GM12878 (cell line): Measurements from ENCODE around the gene CHAD. TPM values are rescaled to one million over a fixed set of nuclear protein-coding genes. Genes with fewer than 3 reads are reported as not detected.

Experiments
- ATAC-seq: fragments of 200-7000 bp; cut with Tn5 transposase; 3 replicates; pipeline ENCODE4 v1.9.1; 2020; ENCODE audit warnings: mild to moderate bottlenecking, moderate library complexity
- BruUV-seq: library from RNA; stranded (reverse); fragments of 400-500 nt; replicated peaks from 2 replicates; lab custom pipeline; 2021; lab: Mats Ljungman, UMichigan
- CTCF ChIA-PET: fragments of 300-600 bp; sonication (Branson Sonifier 250); formaldehyde crosslinking; extraction: SDS; loops from one replicate; lab custom pipeline; 2021; ENCODE audit warnings: inconsistent platforms; lab: Yijun Ruan, JAX
- POLR2A ChIA-PET: fragments of 350-600 bp; formaldehyde crosslinking; extraction: SDS; loops from one replicate; lab custom pipeline; 2021; ENCODE audit warnings: inconsistent platforms; lab: Charles Lee
- RAD21 ChIA-PET: fragments of 300-600 bp; sonication (Branson Sonifier 250); formaldehyde crosslinking; loops from one replicate; lab custom pipeline; 2023; ENCODE audit warnings: antibody characterized with exemption; ENCODE audit not compliant: unreplicated experiment; lab: Charles Lee
- SMC1A ChIA-PET: fragments of 300-600 bp; sonication (Branson Sonifier 250); formaldehyde crosslinking; loops from one replicate; lab custom pipeline; 2023; ENCODE audit not compliant: unreplicated experiment, uncharacterized antibody; lab: Charles Lee
- DNase-seq: peaks from one replicate; pipeline ENCODE4 v3.0.0-alpha.2; 2011; ENCODE audit warnings: low read depth, low spot score
- FAIRE-seq: peaks from 3 replicates; lab custom pipeline; 2011; peaks lifted over from hg19 to GRCh38; lab: Jason Lieb, UNC
- H2AFZ ChIP-seq: 2 replicates; pipeline ENCODE4 v1.6.0; 2011; ENCODE audit warnings: low read depth, low read length, control low read depth; ENCODE audit not compliant: control insufficient read depth
- H3K27ac ChIP-seq: 2 replicates; pipeline ENCODE4 v1.5.1; 2011; ENCODE audit warnings: control low read depth; ENCODE audit not compliant: control insufficient read depth, insufficient read depth
- H3K27me3 ChIP-seq, 2 experiments: replicated peaks in 1 of 2; 2 replicates each; pipeline versions ENCODE4 v1.6.0 to v1.6.1; 2011; ENCODE audit warnings: low read length in 1 of 2; ENCODE audit not compliant: control insufficient read depth in 2 of 2, insufficient read depth in 2 of 2
- H3K36me3 ChIP-seq, 2 experiments: 2 replicates each; pipeline ENCODE4 v1.5.1; 2011; ENCODE audit warnings: low read length in 1 of 2; ENCODE audit not compliant: control insufficient read depth in 2 of 2, insufficient read depth in 2 of 2
- H3K4me1 ChIP-seq: 2 replicates; pipeline ENCODE4 v1.6.1; 2011; ENCODE audit warnings: mild to moderate bottlenecking, low read length, moderate library complexity, mixed read lengths; ENCODE audit not compliant: control insufficient read depth, insufficient read depth
- H3K4me2 ChIP-seq: 2 replicates; pipeline ENCODE4 v1.6.0; 2011; ENCODE audit warnings: control low read depth; ENCODE audit not compliant: control insufficient read depth, insufficient read depth
- H3K4me3 ChIP-seq: fragments of 200-600 bp; sonication (generic); 2 replicates; pipeline ENCODE4 v1.5.1; 2016
- H3K79me2 ChIP-seq: 2 replicates; pipeline ENCODE4 v1.6.0; 2011; ENCODE audit warnings: low read length; ENCODE audit not compliant: control insufficient read depth, insufficient read depth
- H3K9ac ChIP-seq: 2 replicates; pipeline ENCODE4 v1.8.0; 2011; ENCODE audit warnings: low read length, control low read depth, mixed read lengths; ENCODE audit not compliant: control insufficient read depth, insufficient read depth
- H3K9me3 ChIP-seq: replicated peaks from 3 replicates; pipeline ENCODE4 v1.5.1; 2011; ENCODE audit warnings: mild to moderate bottlenecking, low read length; ENCODE audit not compliant: control insufficient read depth, insufficient read depth
- H4K20me1 ChIP-seq: 2 replicates; pipeline ENCODE4 v1.6.0; 2011; ENCODE audit not compliant: control insufficient read depth, insufficient read depth
- BHLHE40 ChIP-seq, 2 experiments: fragments of 450-650 bp in 1 of 2; IDR thresholded peaks; 2 replicates each; pipeline ENCODE4 v1.6.1; 2011 to 2017; ENCODE audit warnings: low read depth in 2 of 2, borderline replicate concordance in 1 of 2, improper control_type of control experiment in 1 of 2, low read length in 1 of 2, mild to moderate bottlenecking in 1 of 2
- GABPA ChIP-seq: IDR thresholded peaks from 2 replicates; pipeline ENCODE4 v1.6.1; 2014; ENCODE audit warnings: antibody characterized with exemption, low read depth, mild to moderate bottlenecking, inconsistent platforms
- MAX ChIP-seq: IDR thresholded peaks from 2 replicates; pipeline ENCODE4 v1.6.1; 2012; ENCODE audit warnings: low read depth, low read length, improper control_type of control experiment
- MYC ChIP-seq: IDR thresholded peaks from 2 replicates; pipeline ENCODE4 v1.6.1; 2011; ENCODE audit warnings: mild to moderate bottlenecking, low read length, moderate library complexity, inconsistent platforms; ENCODE audit not compliant: insufficient read depth, insufficient replicate concordance, insufficient read length, severe bottlenecking
- NFIC ChIP-seq: IDR thresholded peaks from 2 replicates; pipeline ENCODE4 v1.6.1; 2012; ENCODE audit warnings: low read depth, mild to moderate bottlenecking, inconsistent platforms, low read length, moderate library complexity
- NFYB ChIP-seq: IDR thresholded peaks from 2 replicates; pipeline ENCODE4 v1.6.1; 2011; ENCODE audit warnings: low read depth, mild to moderate bottlenecking, low read length, improper control_type of control experiment, moderate library complexity; ENCODE audit not compliant: insufficient read depth
- PBX3 ChIP-seq: IDR thresholded peaks from 2 replicates; pipeline ENCODE4 v1.6.1; 2011; ENCODE audit warnings: mild to moderate bottlenecking, low read depth, low read length, moderate library complexity; ENCODE audit not compliant: insufficient replicate concordance
- RAD51 ChIP-seq: fragments of 450-650 bp; IDR thresholded peaks from 2 replicates; pipeline ENCODE4 v1.6.1; 2016; ENCODE audit warnings: moderate library complexity, mild to moderate bottlenecking, inconsistent platforms
- RB1 ChIP-seq: fragments of 450-650 bp; formaldehyde crosslinking; IDR thresholded peaks from 2 replicates; pipeline ENCODE4 v1.6.1; 2017; ENCODE audit warnings: mild to moderate bottlenecking, borderline replicate concordance
- SP1 ChIP-seq: IDR thresholded peaks from one replicate; pipeline ENCODE4 v1.6.1; 2011; ENCODE audit warnings: low read depth, low read length
- SUZ12 ChIP-seq: fragments of 200-600 bp; sonication (generic); IDR thresholded peaks from one replicate; pipeline ENCODE4 v1.6.1; 2018; ENCODE audit warnings: antibody characterized with exemption, mild to moderate bottlenecking; ENCODE audit not compliant: unreplicated experiment
- TCF7 ChIP-seq: IDR thresholded peaks from 2 replicates; pipeline ENCODE4 v1.6.1; 2014; ENCODE audit warnings: antibody characterized with exemption, borderline replicate concordance
- YBX1 ChIP-seq: fragments of 450-650 bp; IDR thresholded peaks from 2 replicates; pipeline ENCODE4 v1.6.1; 2016; ENCODE audit warnings: antibody characterized with exemption
- WGBS: methylation state at CpG from one replicate; pipeline ENCODE4 v1.1.6; 2016; ENCODE audit warnings: low lambda C conversion rate; ENCODE audit not compliant: insufficient replicate concordance, insufficient coverage; ENCODE audit errors: missing lambda C conversion rate; 5-methylcytosine and 5-hydroxymethylcytosine counted together
- in situ Hi-C: fragments of 300-500 bp; cut with MboI; formaldehyde crosslinking; loops from 9 replicates; pipeline ENCODE4 v1.14.3; 2018; ENCODE audit warnings: mixed read lengths
- intact Hi-C: fragments of 100-400 bp; cut with micrococcal nuclease; formaldehyde crosslinking; loops from one replicate; pipeline ENCODE4 v1.14.2; 2022; ENCODE audit not compliant: unreplicated experiment
- polyA plus RNA-seq, 11 experiments: library from polyadenylated mRNA; depleted of rRNA in 4 of 11; unstranded in 6 of 11; stranded (reverse) in 5 of 11; fragments of >200 nt; fragmentation: Nextera tagmentation in 4 of 11; fragmentation: Illumina TruSeq in 1 of 11; extraction: Ambion mirVana in 4 of 11; extraction: Trizol in 1 of 11; gene quantifications; 1 replicate in 1 of 11; 2 replicates in 10 of 11; pipeline versions ENCODE4 v1.2.1 to v1.2.3, GENCODE V29; 2011 to 2016; ENCODE audit warnings: inconsistent platforms in 2 of 11, missing spikeins in 2 of 11, low read depth in 1 of 11
- total RNA-seq, 4 experiments: library from RNA; depleted of rRNA in 3 of 4; stranded (reverse); fragments of >200 nt in 3 of 4; fragmentation: Illumina TruSeq in 1 of 4; extraction: Trizol in 1 of 4; gene quantifications; 2 replicates each; pipeline versions ENCODE4 v1.2.1 to v1.2.3, GENCODE V29; 2013 to 2021

CHAD gene
- total and polyA plus RNA-seq, 10 of the 15 experiments (the other 5 are each of a cell fraction or from before 2014, with no cell fraction given): 0.06 TPM; not detected in 9

GRCh38 chr17:50514936-50515702 lies 46.4 kb upstream of the CHAD start:
- SMC1A ChIA-PET: interaction anchor here (1.1 to 1.3 kb wide), 2 partner anchors 9 to 31 kb away, joined by 3 to 5 read pairs; partner anchors contain the start of gene SPATA20
- H3K36me3 ChIP-seq: no peaks in the 10 kb centered on the region
- no peak overlapping the region for H3K4me2 ChIP-seq
- POLR2A ChIA-PET: no interaction called here
- no peaks in the 10 kb centered on the region for H3K79me2 ChIP-seq
- RAD21 ChIA-PET: interaction anchor here (0.8 to 1.5 kb wide), 2 partner anchors 16 to 27 kb away, joined by 3 read pairs; no protein-coding TSS in a partner anchor
- no peak overlapping the region for H2AFZ ChIP-seq
- DNase-seq: no peak
- FAIRE-seq: no peak
- intact Hi-C loops: no loop called here
- CTCF ChIA-PET: interaction anchor here (0.6 kb wide), 1 partner anchor 313 kb away, joined by 3 read pairs; no protein-coding TSS in a partner anchor
- H3K4me1 ChIP-seq: peaks cover 10% of the 10 kb centered on the region
- H3K9ac ChIP-seq: no peak overlapping the region
- H3K27ac ChIP-seq: no peak overlapping the region
- no peak for ATAC-seq
- H3K27me3 ChIP-seq: no peaks in the 10 kb centered on the region
- no TSS peak for BruUV-seq
- in situ Hi-C loops: no loop called here
- no peaks in the 10 kb centered on the region for H3K9me3 ChIP-seq
- TF ChIP-seq RAD51: no peak
- TF ChIP-seq YBX1: no peak
- TF ChIP-seq NFIC: no peak
- no peak for TF ChIP-seq PBX3
- no peak for TF ChIP-seq RB1
- no peak for TF ChIP-seq NFYB
- no peak for TF ChIP-seq SP1
- no peak for TF ChIP-seq BHLHE40 (IDR thresholded peaks at IDR 0.05; ENCODE audit: borderline replicate concordance in 1 of 2, low read depth in 2 of 2, low read length in 1 of 2)
- no peak for TF ChIP-seq TCF7
- TF ChIP-seq MAX: no peak
- TF ChIP-seq MYC: no peak
- no peak for TF ChIP-seq GABPA
- TF ChIP-seq SUZ12: no peak
- no peak overlapping the region for H3K4me3 ChIP-seq
- WGBS: 90% methylated on average over 6 of the region's 6 CpGs
- H4K20me1 ChIP-seq: no peaks in the 10 kb centered on the region
